Measurements from ENCODE around the gene OLFML1. TPM values are rescaled to one million over a fixed set of nuclear protein-coding genes. Genes with fewer than 3 reads are reported as not detected.

Gene OLFML1
- polyA plus RNA-seq, 1 donor from 2014 or later, result not detected

- H3K9ac ChIP-seq (ENCODE audit: low read length), result no peak overlapping the region
- H3K4me3 ChIP-seq (ENCODE audit: low read length), result no peak overlapping the region
- no peaks in the 10 kb centered on the region for H3K36me3 ChIP-seq (ENCODE audit: insufficient read depth, low read length)
- H3K79me2 ChIP-seq (replicated peaks; ENCODE audit: insufficient read depth, low read length), result no peaks in the 10 kb centered on the region
- no peak for TF ChIP-seq POLR2AphosphoS5 (IDR thresholded peaks at IDR 0.05)
- TF ChIP-seq SMC3 (conservative IDR thresholded peaks at IDR 0.05; ENCODE audit: poor library complexity), result no peak
- no peak for TF ChIP-seq MXI1 (conservative IDR thresholded peaks at IDR 0.05; ENCODE audit: poor library complexity, severe bottlenecking)
- TF ChIP-seq CTCF (IDR thresholded peaks at IDR 0.05; ENCODE audit: poor library complexity, severe bottlenecking), result no peak
- TF ChIP-seq REST (IDR thresholded peaks at IDR 0.05; ENCODE audit: borderline replicate concordance), result no peak
- TF ChIP-seq EP300 (conservative IDR thresholded peaks at IDR 0.05; ENCODE audit: poor library complexity, severe bottlenecking), result no peak
- TF ChIP-seq RAD21 (conservative IDR thresholded peaks at IDR 0.05), result no peak
- TF ChIP-seq TAF1 (IDR thresholded peaks at IDR 0.05; ENCODE audit: low read depth), result no peak
- TF ChIP-seq EZH2 (IDR thresholded peaks at IDR 0.05; ENCODE audit: borderline replicate concordance, insufficient read depth, low read length, poor library complexity, severe bottlenecking), result no peak
- H3K9me2 ChIP-seq (ENCODE audit: insufficient read depth, low read length), result no peaks in the 10 kb centered on the region
- no peaks in the 10 kb centered on the region for H3K9me3 ChIP-seq (ENCODE audit: low read length)
- no peaks in the 10 kb centered on the region for H3K27me3 ChIP-seq (ENCODE audit: insufficient read depth, low read depth, low read length)
- H3F3A ChIP-seq (ENCODE audit: insufficient read depth, low read length, poor library complexity, severe bottlenecking), result no peaks in the 10 kb centered on the region
- no peaks in the 10 kb centered on the region for H4K20me1 ChIP-seq (ENCODE audit: insufficient read depth)
- no peak overlapping the region for H3K27ac ChIP-seq (ENCODE audit: low read length)
- no peak overlapping the region for H3K4me2 ChIP-seq (ENCODE audit: low read length)
- H2AFZ ChIP-seq (ENCODE audit: low read depth, low read length), result no peak overlapping the region
These were observed 2.1 kb downstream of the OLFML1 start for GRCh38 chr11:7487360-7487759.

DNA sequence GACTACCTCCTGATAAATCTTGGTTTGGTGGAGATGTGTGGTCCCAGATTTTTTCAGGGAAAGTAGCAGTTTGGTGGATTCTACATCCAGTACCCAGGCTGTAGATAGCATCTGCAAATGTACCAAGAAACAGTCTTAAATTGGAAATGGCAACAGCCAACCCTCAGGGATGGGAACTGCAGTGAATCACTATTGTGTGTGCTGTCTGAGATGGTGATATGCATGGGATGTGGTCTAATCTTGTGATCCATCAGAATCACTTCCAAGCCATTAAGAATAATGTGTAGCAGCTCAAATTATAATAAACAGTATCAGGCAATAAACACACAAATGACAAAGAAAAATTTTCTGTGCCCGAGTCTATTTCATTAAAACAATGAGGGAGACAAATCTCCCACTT, 3.4 kb downstream of the OLFML1 start:
- H3K79me2 ChIP-seq (replicated peaks; ENCODE audit: insufficient read depth, low read length), result no peaks in the 10 kb centered on the region
- no peaks in the 10 kb centered on the region for H3K36me3 ChIP-seq (ENCODE audit: insufficient read depth, low read length)
- H3K27ac ChIP-seq (ENCODE audit: low read length), result no peak overlapping the region
- TF ChIP-seq CTCF (IDR thresholded peaks at IDR 0.05; ENCODE audit: poor library complexity, severe bottlenecking) (no peak), REST (IDR thresholded peaks at IDR 0.05; ENCODE audit: borderline replicate concordance) (no peak), TAF1 (IDR thresholded peaks at IDR 0.05; ENCODE audit: low read depth) (no peak), EP300 (conservative IDR thresholded peaks at IDR 0.05; ENCODE audit: poor library complexity, severe bottlenecking) (no peak), POLR2AphosphoS5 (IDR thresholded peaks at IDR 0.05) (no peak), RAD21 (conservative IDR thresholded peaks at IDR 0.05) (no peak)
- H3K27me3 ChIP-seq (ENCODE audit: insufficient read depth, low read depth, low read length), result no peaks in the 10 kb centered on the region
- no peaks in the 10 kb centered on the region for H3F3A ChIP-seq (ENCODE audit: insufficient read depth, low read length, poor library complexity, severe bottlenecking)
- no peaks in the 10 kb centered on the region for H4K20me1 ChIP-seq (ENCODE audit: insufficient read depth)
- no peak overlapping the region for H3K9ac ChIP-seq (ENCODE audit: low read length)
- H3K9me3 ChIP-seq (ENCODE audit: low read length), result no peaks in the 10 kb centered on the region
- H3K9me2 ChIP-seq (ENCODE audit: insufficient read depth, low read length), result no peaks in the 10 kb centered on the region
- no peak overlapping the region for H2AFZ ChIP-seq (ENCODE audit: low read depth, low read length)
- no peak overlapping the region for H3K4me3 ChIP-seq (ENCODE audit: low read length)
- H3K4me2 ChIP-seq (ENCODE audit: low read length), result no peak overlapping the region

Measured in neural cell (in vitro differentiated cells).